Fibroblast of skin of back (primary cell): ENCODE measurements around the gene LRTM2.

Source experiments
- DNase-seq: peaks from one replicate; pipeline ENCODE4 v3.0.0-alpha.2; 2013

LRTM2 gene

DNA sequence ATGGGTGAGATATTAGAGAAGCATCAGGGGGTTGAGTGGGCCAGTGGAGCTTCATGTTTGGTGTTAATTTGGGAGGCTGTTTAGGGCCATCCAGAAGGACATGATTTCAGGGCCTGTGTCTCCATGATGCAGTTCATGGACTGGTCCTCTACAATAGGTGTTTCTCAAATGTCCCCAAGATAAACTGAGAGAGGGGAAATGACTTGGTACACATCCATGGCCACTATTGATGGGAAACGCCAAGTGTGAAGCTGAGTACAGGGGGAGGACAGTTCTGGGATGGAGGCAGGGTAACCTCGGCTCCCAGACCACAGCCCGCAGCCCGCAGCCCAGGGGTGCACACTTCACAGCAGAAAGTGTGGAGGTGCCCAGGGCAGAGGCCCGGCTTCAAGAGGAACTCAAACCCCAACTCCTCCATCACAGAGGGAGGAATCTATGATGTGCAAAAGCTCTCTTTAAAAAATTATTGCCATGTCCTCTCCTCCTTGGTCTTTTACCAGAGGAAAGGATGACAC lies 64.8 kb downstream of the LRTM2 start:
- no peak for DNase-seq

DNA sequence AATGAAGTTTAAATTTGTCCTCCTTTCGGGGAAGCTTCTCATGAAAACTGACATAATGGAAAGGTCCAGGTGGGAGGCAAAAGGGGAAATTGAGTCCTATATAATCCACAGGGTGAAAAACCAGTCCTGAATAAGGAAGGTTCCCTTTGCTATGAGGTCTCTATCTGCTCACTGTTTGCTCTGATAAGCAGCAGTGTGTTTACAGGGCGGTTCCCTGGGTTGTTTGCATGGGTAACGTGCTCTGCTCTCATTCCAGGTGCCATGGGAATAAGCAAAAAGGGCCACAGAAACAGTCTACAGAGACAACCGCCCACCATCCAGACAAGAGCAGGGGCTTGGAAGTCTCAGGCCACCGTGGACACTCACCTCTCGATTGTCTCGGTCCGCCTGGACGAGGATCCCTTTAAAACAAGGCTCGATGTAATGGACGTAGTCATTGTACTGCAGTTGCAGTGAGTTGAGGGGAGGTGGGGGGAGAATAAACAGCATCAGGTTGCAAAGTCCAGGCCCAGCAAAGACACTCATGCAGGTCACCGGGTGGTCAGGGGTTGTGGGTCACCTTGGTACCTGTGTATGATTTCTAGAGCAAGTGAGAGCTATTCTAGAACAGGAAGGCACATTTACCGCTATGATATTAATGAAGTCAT lies 65.4 kb downstream of the LRTM2 start:
- no peak for DNase-seq
